Cardiac fibroblast (primary cell): ENCODE data around the gene HAPLN2.
"Not testable (repeated sequence)": the region's sequence is repeated elsewhere in the genome, so short reads cannot be mapped to it uniquely, and the experiment has no call there.

ENCODE experiments used
- DNase-seq, 2 donors: peaks; one replicate each; pipeline versions ENCODE4 v3.0.0 to v3.0.0-alpha.2; 2010; ENCODE audit warnings: low read depth in 2 of 2
- H3K4me3 ChIP-seq, 2 donors: replicated peaks in 1 of 2; 1 replicate in 1 of 2; 2 replicates in 1 of 2; pipeline ENCODE4 v1.5.1; 2011; ENCODE audit warnings: low read depth in 2 of 2, low read length in 2 of 2, mild to moderate bottlenecking in 2 of 2, moderate library complexity in 1 of 2
- TF ChIP-seq, protein P1 (sequence below): IDR thresholded peaks from one replicate; pipeline ENCODE4 v1.5.1; 2011; ENCODE audit warnings: low read depth, mild to moderate bottlenecking, low read length, inconsistent platforms

HAPLN2 gene

DNA sequence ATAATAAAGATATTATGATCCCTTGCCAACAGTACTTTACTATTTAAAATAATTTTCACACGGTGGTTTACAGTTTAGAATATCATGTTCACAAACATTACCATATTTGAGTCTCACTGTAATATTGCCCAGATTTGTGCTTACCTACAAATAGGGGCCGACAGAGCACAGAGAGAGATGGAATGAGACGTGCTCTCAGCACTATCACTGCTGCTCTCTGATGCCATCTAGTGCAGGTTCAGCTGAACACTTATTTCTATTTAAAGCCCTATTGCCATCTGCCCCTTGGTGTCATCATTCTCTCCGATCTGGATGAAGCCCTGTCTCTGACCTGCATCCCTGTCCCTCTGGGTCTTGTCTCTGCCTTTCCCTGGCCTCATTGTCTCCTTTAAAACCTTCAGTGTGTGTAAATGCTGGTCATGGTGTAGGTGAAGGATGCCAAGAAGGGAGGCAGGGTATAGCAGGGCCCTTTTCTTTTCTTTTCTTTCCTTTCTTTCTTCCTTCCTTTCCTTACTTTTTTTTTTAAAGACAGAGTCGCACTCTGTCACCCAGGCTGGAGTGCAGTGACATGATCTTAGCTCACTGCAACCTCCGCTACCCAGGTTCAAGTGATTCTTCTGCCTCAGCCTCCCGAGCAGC is 11.1 kb upstream of the HAPLN2 start:
- no peak overlapping the region for H3K4me3 ChIP-seq
- peak; percentile 82 to 83 for DNase-seq
- TF ChIP-seq, protein P1, sequence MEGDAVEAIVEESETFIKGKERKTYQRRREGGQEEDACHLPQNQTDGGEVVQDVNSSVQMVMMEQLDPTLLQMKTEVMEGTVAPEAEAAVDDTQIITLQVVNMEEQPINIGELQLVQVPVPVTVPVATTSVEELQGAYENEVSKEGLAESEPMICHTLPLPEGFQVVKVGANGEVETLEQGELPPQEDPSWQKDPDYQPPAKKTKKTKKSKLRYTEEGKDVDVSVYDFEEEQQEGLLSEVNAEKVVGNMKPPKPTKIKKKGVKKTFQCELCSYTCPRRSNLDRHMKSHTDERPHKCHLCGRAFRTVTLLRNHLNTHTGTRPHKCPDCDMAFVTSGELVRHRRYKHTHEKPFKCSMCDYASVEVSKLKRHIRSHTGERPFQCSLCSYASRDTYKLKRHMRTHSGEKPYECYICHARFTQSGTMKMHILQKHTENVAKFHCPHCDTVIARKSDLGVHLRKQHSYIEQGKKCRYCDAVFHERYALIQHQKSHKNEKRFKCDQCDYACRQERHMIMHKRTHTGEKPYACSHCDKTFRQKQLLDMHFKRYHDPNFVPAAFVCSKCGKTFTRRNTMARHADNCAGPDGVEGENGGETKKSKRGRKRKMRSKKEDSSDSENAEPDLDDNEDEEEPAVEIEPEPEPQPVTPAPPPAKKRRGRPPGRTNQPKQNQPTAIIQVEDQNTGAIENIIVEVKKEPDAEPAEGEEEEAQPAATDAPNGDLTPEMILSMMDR: peak; percentile 84

DNA sequence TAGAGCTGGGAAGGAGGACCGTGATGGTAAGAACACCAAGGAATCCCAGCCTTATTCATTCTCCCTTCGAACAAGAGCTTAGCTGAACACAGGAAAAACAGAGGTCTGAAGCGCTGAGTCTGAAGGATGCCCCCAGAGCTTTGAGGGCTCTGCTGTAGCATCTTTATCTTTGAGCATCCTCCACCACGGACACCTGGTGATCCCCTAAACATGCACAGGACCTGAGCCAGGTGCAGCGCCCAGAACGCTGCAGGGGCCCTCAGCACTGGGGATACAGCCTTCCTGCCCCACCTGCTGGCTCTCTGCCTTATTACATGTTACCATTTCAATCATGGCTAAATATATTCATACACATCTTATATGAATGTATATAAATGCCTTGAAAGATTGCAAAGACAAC is 10.2 kb upstream of the HAPLN2 start:
- H3K4me3 ChIP-seq: no peak overlapping the region
- TF ChIP-seq, protein P1: peak; percentile 54
- no peak for DNase-seq

DNA sequence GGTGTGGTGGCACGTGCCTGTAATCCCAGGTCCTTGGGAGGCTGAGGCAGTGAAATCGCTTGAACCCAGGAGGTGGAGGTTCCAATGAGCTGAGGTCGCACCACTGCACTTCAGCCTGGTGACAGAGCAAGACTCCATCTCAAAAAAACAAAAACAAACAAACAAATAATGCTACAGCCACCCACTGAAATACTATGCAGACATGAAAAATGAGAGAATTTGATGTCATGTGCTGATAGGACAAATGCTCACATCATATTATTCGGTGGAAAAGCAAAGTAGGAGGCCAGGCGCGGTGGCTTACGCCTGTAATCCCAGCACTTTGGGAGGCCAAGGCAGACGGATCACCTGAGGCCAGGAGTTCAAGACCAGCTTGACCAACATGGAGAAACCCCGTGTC is 9.1 kb upstream of the HAPLN2 start:
- H3K4me3 ChIP-seq, DNase-seq: not testable (repeated sequence)

DNA sequence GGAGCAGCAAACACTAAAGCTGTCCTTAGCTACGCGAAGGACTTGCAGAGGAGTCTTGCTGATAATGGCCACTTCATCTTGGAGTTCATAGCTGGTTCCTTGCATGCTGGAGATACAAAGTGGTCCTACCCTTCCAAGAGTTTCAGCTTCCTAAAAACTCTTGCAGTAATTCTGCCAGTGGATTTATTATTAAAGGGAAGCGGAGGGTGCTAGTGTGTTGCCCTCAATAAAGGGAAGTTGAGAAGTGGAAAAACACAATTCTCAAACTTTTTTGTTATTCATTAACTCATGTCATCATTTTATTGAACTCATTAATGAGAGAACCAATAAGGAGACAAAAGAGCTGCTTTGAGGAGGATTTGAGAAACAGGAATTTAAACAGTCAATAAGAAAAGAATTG is 6.5 kb upstream of the HAPLN2 start:
- TF ChIP-seq, protein P1: no peak
- H3K4me3 ChIP-seq: no peak overlapping the region
- no peak for DNase-seq

DNA sequence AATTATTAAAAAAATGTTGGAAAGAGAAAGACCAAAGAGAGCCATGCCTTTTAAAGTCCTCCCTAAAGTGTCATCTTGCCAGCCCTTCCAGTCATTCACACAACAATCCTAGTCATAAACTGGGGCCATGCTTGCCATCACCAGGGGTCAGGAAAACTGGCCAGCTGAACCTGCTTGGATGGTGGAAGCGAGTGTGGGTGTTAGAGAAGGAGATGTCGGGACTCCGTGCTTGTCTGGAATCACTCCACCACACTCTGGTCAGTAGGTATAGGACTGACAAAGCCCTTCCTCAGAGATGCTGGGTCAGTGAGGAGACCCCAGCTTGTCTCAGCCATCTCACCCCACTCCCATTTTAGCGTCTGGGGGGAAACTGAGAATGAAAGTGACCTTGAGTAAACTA is 3.3 kb upstream of the HAPLN2 start:
- H3K4me3 ChIP-seq: no peak overlapping the region
- no peak for DNase-seq
- TF ChIP-seq, protein P1: no peak

DNA sequence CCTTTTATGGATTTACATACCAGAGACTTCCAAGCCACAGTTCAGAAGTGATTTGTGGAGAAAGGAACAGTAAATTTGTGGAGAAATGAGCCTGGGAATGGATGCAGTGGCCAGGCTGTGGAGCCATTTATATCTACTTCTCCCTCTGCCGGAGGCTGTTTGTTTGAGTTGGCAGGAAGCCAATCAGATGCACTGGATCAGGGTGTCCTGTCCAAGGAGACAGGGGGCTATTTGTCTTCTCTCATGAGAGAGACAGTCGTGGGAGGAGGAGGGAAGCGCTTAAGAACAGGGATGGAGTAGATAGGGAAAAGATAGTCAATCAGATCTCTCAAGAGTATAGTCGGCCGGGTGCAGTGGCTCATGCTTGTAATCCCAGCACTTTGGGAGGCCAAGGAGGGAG is 2.8 kb upstream of the HAPLN2 start:
- TF ChIP-seq, protein P1: no peak
- H3K4me3 ChIP-seq: no peak overlapping the region
- peak; percentile 60 to 66 for DNase-seq

DNA sequence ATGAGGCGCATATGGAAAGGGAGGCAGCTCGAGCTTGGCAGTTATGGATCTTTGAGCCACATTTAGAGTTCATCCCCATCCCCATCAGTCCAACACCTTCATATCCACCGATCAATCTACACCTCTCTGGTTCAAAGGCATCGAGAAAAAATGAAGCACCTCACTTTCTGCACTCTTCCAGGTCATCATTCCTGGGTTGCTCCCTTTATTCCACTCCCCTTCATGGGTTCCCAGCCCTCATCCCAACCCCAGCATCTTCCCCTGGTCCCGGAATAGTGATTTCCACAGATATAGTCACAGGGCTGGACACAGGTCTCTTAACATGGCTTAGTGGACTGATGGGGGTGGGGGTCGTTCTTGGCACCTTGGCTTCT is 354 bp downstream of the HAPLN2 start:
- H3K4me3 ChIP-seq: no peak overlapping the region
- DNase-seq: no peak
- TF ChIP-seq, protein P1: no peak
